ENCODE measurements around the gene ZNRF2.

The ZNRF2 gene

GRCh38 chr7:30249986-30250774 is 34.2 kb upstream of the ZNRF2 start:
- H3K36me3 ChIP-seq (ENCODE audit: control insufficient read depth, insufficient read depth, low read length): no peaks in the 10 kb centered on the region
- DNase-seq (ENCODE audit: extremely low read depth, insufficient read length): no peak
- no peak for TF ChIP-seq CTCF (IDR thresholded peaks at IDR 0.05; ENCODE audit: insufficient read depth, low read length, poor library complexity, severe bottlenecking)
- H3K4me3 ChIP-seq (replicated peaks; ENCODE audit: low read depth, low read length): no peak overlapping the region
- no peaks in the 10 kb centered on the region for H3K27me3 ChIP-seq (replicated peaks; ENCODE audit: control insufficient read depth, insufficient read depth, low read length)

- DNase-seq (ENCODE audit: extremely low read depth, insufficient read length): no peak
- Histone ChIP-seq H3K36me3 (ENCODE audit: control insufficient read depth, insufficient read depth, low read length) (no peaks in the 10 kb centered on the region), H3K27me3 (replicated peaks; ENCODE audit: control insufficient read depth, insufficient read depth, low read length) (no peaks in the 10 kb centered on the region), H3K4me3 (replicated peaks; ENCODE audit: low read depth, low read length) (no peak overlapping the region)
- TF ChIP-seq CTCF (IDR thresholded peaks at IDR 0.05; ENCODE audit: insufficient read depth, low read length, poor library complexity, severe bottlenecking): no peak
Measured at GRCh38 chr7:30251708-30252329, 32.6 kb upstream of the ZNRF2 start.

- H3K27me3 ChIP-seq (replicated peaks; ENCODE audit: control insufficient read depth, insufficient read depth, low read length): no peaks in the 10 kb centered on the region
Measured at GRCh38 chr7:30252885-30253795, 31.3 kb upstream of the ZNRF2 start.

DNA sequence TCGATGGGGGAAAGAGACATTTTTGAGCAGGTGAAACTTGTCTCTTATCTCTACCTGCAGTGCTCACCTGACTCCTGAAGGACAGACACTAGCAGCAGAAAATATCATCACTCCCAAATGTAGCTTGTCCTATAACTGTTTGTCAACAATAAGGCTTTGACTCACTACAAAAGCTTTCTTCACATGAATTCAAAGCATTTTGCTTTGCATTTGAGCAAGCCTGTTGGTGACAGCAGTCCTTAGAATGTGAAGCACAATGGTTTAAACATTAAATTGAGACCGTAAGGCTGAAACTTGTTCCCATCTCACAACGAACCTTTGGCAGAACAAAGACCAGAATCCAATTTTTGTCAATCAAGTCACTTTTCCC is 30.6 kb upstream of the ZNRF2 start:
- no peaks in the 10 kb centered on the region for H3K27me3 ChIP-seq (replicated peaks; ENCODE audit: control insufficient read depth, insufficient read depth, low read length)
- no peak for DNase-seq (ENCODE audit: extremely low read depth, insufficient read length)
- no peak overlapping the region for H3K4me3 ChIP-seq (replicated peaks; ENCODE audit: low read depth, low read length)
- no peaks in the 10 kb centered on the region for H3K36me3 ChIP-seq (ENCODE audit: control insufficient read depth, insufficient read depth, low read length)
- no peak for TF ChIP-seq CTCF (IDR thresholded peaks at IDR 0.05; ENCODE audit: insufficient read depth, low read length, poor library complexity, severe bottlenecking)

More at GRCh38 chr7:30252885-30253795, 31.3 kb upstream of the ZNRF2 start:
- Histone ChIP-seq H3K36me3 (ENCODE audit: control insufficient read depth, insufficient read depth, low read length) (no peaks in the 10 kb centered on the region), H3K4me3 (replicated peaks; ENCODE audit: low read depth, low read length) (no peak overlapping the region)
- no peak for TF ChIP-seq CTCF (IDR thresholded peaks at IDR 0.05; ENCODE audit: insufficient read depth, low read length, poor library complexity, severe bottlenecking)
- no peak for DNase-seq (ENCODE audit: extremely low read depth, insufficient read length)

GRCh38 chr7:30254248-30254647 is 30.1 kb upstream of the ZNRF2 start:
- H3K36me3 ChIP-seq (ENCODE audit: control insufficient read depth, insufficient read depth, low read length): no peaks in the 10 kb centered on the region
- TF ChIP-seq CTCF (IDR thresholded peaks at IDR 0.05; ENCODE audit: insufficient read depth, low read length, poor library complexity, severe bottlenecking): no peak
- DNase-seq (ENCODE audit: extremely low read depth, insufficient read length): no peak
- no peaks in the 10 kb centered on the region for H3K27me3 ChIP-seq (replicated peaks; ENCODE audit: control insufficient read depth, insufficient read depth, low read length)
- H3K4me3 ChIP-seq (replicated peaks; ENCODE audit: low read depth, low read length): no peak overlapping the region

Data from GM06990 (cell line).